Activated T-helper 9 cell treated with anti-CD3 and anti-CD28 coated beads, Interleukin-2, amount 50 U/mL, for 16 hours (primary cell): ENCODE data around the gene ELF1.
"Not testable (repeated sequence)": the region's sequence is repeated elsewhere in the genome, so short reads cannot be mapped to it uniquely, and the experiment has no call there.

Experiments
- DNase-seq: peaks from one replicate; pipeline ENCODE4 v3.0.0-alpha.2; 2020; ENCODE audit warnings: low read depth

Gene ELF1

GRCh38 chr13:40933508-40934204, 85.5 kb downstream of the ELF1 start:
- no peak for DNase-seq

GRCh38 chr13:40932252-40932651, 86.9 kb downstream of the ELF1 start:
- DNase-seq, result no peak

GRCh38 chr13:40931719-40932118, 87.4 kb downstream of the ELF1 start:
- no peak for DNase-seq

- DNase-seq, result not testable (repeated sequence)
Observed at GRCh38 chr13:40929883-40930282, 89.2 kb downstream of the ELF1 start.

- no peak for DNase-seq
Observed at GRCh38 chr13:40928980-40929379, 90.1 kb downstream of the ELF1 start.

GRCh38 chr13:40927929-40928328, 91.2 kb downstream of the ELF1 start:
- no peak for DNase-seq

- DNase-seq, result no peak
Observed at GRCh38 chr13:40923867-40924266, 95.2 kb downstream of the ELF1 start.

GRCh38 chr13:40922437-40923040, 96.6 kb downstream of the ELF1 start:
- no peak for DNase-seq

GRCh38 chr13:40920826-40921225, 98.3 kb downstream of the ELF1 start:
- DNase-seq, result no peak

GRCh38 chr13:40919901-40920300, 99.2 kb downstream of the ELF1 start:
- DNase-seq, result not testable (repeated sequence)

- DNase-seq, result no peak
Observed at GRCh38 chr13:40916207-40916998, 102.7 kb downstream of the ELF1 start.

GRCh38 chr13:40914863-40915262, 104.3 kb downstream of the ELF1 start:
- not testable (repeated sequence) for DNase-seq

GRCh38 chr13:40911341-40911740, 107.8 kb downstream of the ELF1 start:
- no peak for DNase-seq

- DNase-seq, result no peak
Observed at GRCh38 chr13:40910324-40911050, 108.6 kb downstream of the ELF1 start.

GRCh38 chr13:40909541-40910200, 109.4 kb downstream of the ELF1 start:
- DNase-seq, result not testable (repeated sequence)

- no peak for DNase-seq
Observed at GRCh38 chr13:40908546-40908945, 110.6 kb downstream of the ELF1 start.

GRCh38 chr13:40901032-40901431, 118.1 kb downstream of the ELF1 start:
- not testable (repeated sequence) for DNase-seq

- DNase-seq, result not testable (repeated sequence)
Observed at GRCh38 chr13:40900568-40900967, 118.5 kb downstream of the ELF1 start.

GRCh38 chr13:40897053-40897452, 122.1 kb downstream of the ELF1 start:
- DNase-seq, result no peak

GRCh38 chr13:40895227-40896184, 123.6 kb downstream of the ELF1 start:
- no peak for DNase-seq

GRCh38 chr13:40893573-40893972, 125.5 kb downstream of the ELF1 start:
- not testable (repeated sequence) for DNase-seq
